Progenitor cell of endocrine pancreas (in vitro differentiated cells): ENCODE measurements around the gene MRPL20. TPM values are rescaled to one million over a fixed set of nuclear protein-coding genes. Genes with fewer than 3 reads are reported as not detected.

Experiments used
- DNase-seq: peaks from one replicate; pipeline ENCODE4 v3.0.0; 2021; ENCODE audit warnings: low spot score; ENCODE audit not compliant: unreplicated experiment
- H3K27ac Mint-ChIP-seq: 2 replicates; pipeline ENCODE4 v1.8.0; 2021; ENCODE audit warnings: mild to moderate bottlenecking, moderate library complexity, mixed read lengths
- H3K27me3 Mint-ChIP-seq: 2 replicates; pipeline ENCODE4 v1.8.0; 2021; ENCODE audit warnings: mixed read lengths
- H3K36me3 Mint-ChIP-seq: 2 replicates; pipeline ENCODE4 v1.8.0; 2022; ENCODE audit warnings: mixed read lengths; ENCODE audit not compliant: insufficient read depth
- H3K4me1 Mint-ChIP-seq: 2 replicates; pipeline ENCODE4 v1.8.0; 2021; ENCODE audit warnings: low read depth, mixed read lengths
- H3K4me3 Mint-ChIP-seq: 2 replicates; pipeline ENCODE4 v1.8.0; 2021; ENCODE audit warnings: low read depth, mild to moderate bottlenecking, moderate library complexity, mixed read lengths
- H3K9me3 Mint-ChIP-seq: 2 replicates; pipeline ENCODE4 v1.8.0; 2021; ENCODE audit warnings: low read depth, mixed read lengths
- total RNA-seq: library from RNA; stranded (reverse); gene quantifications from 2 replicates; pipeline ENCODE4 v1.2.1, GENCODE V29; 2021
- TF ChIP-seq, protein P1 (sequence below): fragments of 200-600 bp; sonication (generic); IDR thresholded peaks from one replicate; pipeline ENCODE4 v1.5.0; 2021; ENCODE audit warnings: antibody characterized with exemption, mild to moderate bottlenecking; ENCODE audit not compliant: unreplicated experiment

Gene MRPL20
- total RNA-seq, 1 donor from 2014 or later, result 109 TPM

GRCh38 chr1:1421147-1421906 lies 14.2 kb upstream of the MRPL20 start, which contains the start of gene ANKRD65:
ANKRD65 (minus strand) TSS chr1:1421276; CDS start chr1:1421005, 271 bp downstream.
- H3K36me3 Mint-ChIP-seq, result peaks cover 3% of the 10 kb centered on the region
- TF ChIP-seq, protein P1, sequence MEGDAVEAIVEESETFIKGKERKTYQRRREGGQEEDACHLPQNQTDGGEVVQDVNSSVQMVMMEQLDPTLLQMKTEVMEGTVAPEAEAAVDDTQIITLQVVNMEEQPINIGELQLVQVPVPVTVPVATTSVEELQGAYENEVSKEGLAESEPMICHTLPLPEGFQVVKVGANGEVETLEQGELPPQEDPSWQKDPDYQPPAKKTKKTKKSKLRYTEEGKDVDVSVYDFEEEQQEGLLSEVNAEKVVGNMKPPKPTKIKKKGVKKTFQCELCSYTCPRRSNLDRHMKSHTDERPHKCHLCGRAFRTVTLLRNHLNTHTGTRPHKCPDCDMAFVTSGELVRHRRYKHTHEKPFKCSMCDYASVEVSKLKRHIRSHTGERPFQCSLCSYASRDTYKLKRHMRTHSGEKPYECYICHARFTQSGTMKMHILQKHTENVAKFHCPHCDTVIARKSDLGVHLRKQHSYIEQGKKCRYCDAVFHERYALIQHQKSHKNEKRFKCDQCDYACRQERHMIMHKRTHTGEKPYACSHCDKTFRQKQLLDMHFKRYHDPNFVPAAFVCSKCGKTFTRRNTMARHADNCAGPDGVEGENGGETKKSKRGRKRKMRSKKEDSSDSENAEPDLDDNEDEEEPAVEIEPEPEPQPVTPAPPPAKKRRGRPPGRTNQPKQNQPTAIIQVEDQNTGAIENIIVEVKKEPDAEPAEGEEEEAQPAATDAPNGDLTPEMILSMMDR, result no peak
- peak within 1 kb of the TSS; percentile 91 for H3K27ac Mint-ChIP-seq
- DNase-seq, result no peak
- H3K27me3 Mint-ChIP-seq, result peaks cover 15% of the 10 kb centered on the region
- peaks cover 12% of the 10 kb centered on the region for H3K4me1 Mint-ChIP-seq
- no peaks in the 10 kb centered on the region for H3K9me3 Mint-ChIP-seq
- peak within 1 kb of the TSS; percentile 60 for H3K4me3 Mint-ChIP-seq

DNA sequence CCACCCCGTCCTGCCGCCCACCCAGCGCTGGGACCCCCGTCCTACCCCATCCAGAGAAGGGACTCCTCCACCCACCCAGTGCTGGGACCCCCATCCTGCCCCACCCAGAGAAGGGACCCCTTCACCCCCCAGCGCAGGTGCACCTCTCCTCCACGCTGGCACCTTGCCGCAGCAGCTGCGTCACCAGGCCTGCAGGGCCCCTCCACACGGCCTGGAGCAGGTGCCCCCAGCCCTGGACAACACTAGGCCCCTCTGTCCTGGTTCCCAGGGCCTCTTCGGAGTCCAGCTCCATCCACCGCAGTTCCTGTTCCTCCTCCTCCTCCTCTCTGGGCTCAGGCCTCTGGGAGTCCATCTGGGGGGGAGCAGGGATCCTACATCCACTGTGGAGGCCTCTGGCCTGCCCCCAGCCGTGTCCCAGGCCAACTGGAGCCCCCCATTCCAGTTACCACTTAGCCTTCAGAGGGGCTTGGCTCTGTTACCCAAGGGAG lies 13.6 kb upstream of the MRPL20 start:
- peaks cover 13% of the 10 kb centered on the region for H3K4me1 Mint-ChIP-seq

DNA sequence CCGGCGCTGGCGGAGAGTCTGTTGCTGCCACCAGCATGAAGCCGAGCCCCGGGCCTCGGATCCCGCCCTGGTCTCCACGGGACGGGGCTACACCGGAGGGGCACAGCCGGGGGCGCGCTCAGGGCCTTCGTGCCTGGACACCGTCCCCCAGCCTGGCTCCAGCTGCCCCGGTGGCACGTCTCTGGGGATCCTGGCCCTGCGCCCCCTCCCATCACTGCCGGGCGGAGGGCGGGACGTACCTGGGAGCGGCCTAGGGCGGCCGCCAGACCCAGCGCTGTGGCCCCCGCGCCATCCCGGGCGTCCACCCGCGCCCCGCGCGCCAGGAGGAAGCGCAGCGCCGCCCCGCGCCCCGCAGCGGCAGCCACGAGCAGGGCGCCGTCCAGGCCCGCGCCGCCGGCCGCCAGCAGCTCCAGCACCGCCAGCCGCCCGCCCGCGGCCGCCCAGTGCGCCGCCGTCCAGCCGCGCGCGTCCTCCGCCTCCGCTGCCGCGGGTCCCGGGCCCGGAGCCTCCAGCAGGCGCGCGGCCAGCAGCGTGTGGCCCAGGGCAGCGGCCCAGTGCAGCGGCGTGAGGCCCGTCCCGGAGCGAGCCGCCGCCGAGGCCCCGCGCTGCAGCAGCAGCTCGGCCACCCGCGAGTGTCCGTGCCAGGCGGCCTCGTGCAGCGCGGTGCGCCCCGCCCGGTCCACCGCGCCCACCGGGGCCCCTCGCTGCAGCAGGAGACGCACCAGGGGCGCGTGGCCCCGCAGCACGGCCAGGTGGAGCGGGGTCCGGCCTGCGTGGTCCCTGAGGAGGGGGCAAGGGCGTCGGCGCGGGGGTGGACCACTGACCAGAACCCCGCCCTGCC lies 12.9 kb upstream of the MRPL20 start:
- Mint-ChIP-seq H3K36me3 (peaks cover 3% of the 10 kb centered on the region), H3K4me3 (peak overlapping the region; percentile 19), H3K27ac (no peak overlapping the region), H3K9me3 (no peaks in the 10 kb centered on the region), H3K4me1 (peaks cover 19% of the 10 kb centered on the region), H3K27me3 (peaks cover 15% of the 10 kb centered on the region)
- TF ChIP-seq, protein P1, result peak; percentile 24
- DNase-seq, result no peak

More for the DNA sequence above, 13.6 kb upstream of the MRPL20 start:
- H3K27me3 Mint-ChIP-seq, result peaks cover 15% of the 10 kb centered on the region
- H3K27ac Mint-ChIP-seq, result peak overlapping the region; percentile 91
- H3K4me3 Mint-ChIP-seq, result peak overlapping the region; percentile 60
- no peaks in the 10 kb centered on the region for H3K9me3 Mint-ChIP-seq
- TF ChIP-seq, protein P1, result no peak
- DNase-seq, result no peak
- H3K36me3 Mint-ChIP-seq, result peaks cover 3% of the 10 kb centered on the region

DNA sequence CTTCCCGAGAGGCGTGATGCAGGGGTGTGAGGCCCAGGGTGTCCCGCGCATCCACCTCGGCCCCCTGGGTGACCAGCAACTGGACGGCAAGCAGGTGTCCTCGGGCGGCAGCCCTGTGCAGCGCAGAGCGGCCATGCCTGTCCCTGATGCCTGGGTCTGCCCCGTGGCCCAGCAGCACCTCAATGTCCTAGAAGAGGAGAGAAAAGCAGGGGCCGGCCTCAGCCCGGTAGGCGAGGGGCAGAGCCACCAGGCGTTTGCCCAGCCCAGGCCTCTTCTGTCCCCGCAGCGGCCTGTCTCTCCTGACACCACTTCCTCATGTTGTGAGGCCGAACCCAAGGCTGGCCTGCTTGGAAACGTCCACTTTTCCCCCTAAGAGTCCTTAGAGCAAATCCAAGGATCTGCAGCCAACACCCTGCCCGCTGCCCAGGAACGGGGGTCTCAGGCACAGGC lies 12.3 kb upstream of the MRPL20 start:
- Mint-ChIP-seq H3K36me3 (peaks cover 3% of the 10 kb centered on the region), H3K4me1 (peaks cover 20% of the 10 kb centered on the region), H3K4me3 (peak overlapping the region; percentile 19), H3K27ac (no peak overlapping the region), H3K9me3 (no peaks in the 10 kb centered on the region), H3K27me3 (peaks cover 12% of the 10 kb centered on the region)
- TF ChIP-seq, protein P1, result no peak
- DNase-seq, result no peak
